Measurements from ENCODE around the gene ALAS1.

ALAS1 gene

GRCh38 chr3:52198643-52199608, 966 bp downstream of the ALAS1 start:
- H3K4me1 Mint-ChIP-seq, result peaks cover 58% of the 10 kb centered on the region
- CTCF ChIA-PET, result interaction anchor here (0.6 to 1.0 kb wide), 2 partner anchors 11 to 808 kb away, joined by 3 to 4 read pairs; no protein-coding TSS in a partner anchor
- peaks cover 46% of the 10 kb centered on the region for H3K36me3 Mint-ChIP-seq
- peaks cover 25% of the 10 kb centered on the region for H3K27me3 Mint-ChIP-seq
- no peak for DNase-seq
- no peaks in the 10 kb centered on the region for H3K9me3 Mint-ChIP-seq
- H3K4me3 Mint-ChIP-seq, result peak overlapping the region; percentile 97
- H3K27ac Mint-ChIP-seq, result peak overlapping the region; percentile 88

GRCh38 chr3:52200981-52201679, 3.2 kb downstream of the ALAS1 start:
- CTCF ChIA-PET, result interaction anchor here (0.8 to 2.9 kb wide), 6 partner anchors 11 to 199 kb away, joined by 3 to 9 read pairs (median 4); partner anchors contain the start of gene POC1A
- Mint-ChIP-seq H3K27ac (no peak overlapping the region), H3K27me3 (peaks cover 11% of the 10 kb centered on the region), H3K9me3 (no peaks in the 10 kb centered on the region), H3K36me3 (peaks cover 63% of the 10 kb centered on the region), H3K4me1 (peaks cover 70% of the 10 kb centered on the region), H3K4me3 (no peak overlapping the region)
- no peak for DNase-seq

- Mint-ChIP-seq H3K4me1 (peaks cover 58% of the 10 kb centered on the region), H3K4me3 (no peak overlapping the region), H3K36me3 (peaks cover 75% of the 10 kb centered on the region), H3K27ac (peak overlapping the region; percentile 62), H3K9me3 (no peaks in the 10 kb centered on the region), H3K27me3 (peaks cover 6% of the 10 kb centered on the region)
- CTCF ChIA-PET, result interaction anchor here (0.8 to 2.9 kb wide), 5 partner anchors 15 to 244 kb away, joined by 3 to 9 read pairs (median 4); partner anchors contain the start of gene POC1A
- no peak for DNase-seq
Observed at GRCh38 chr3:52202384-52203077, 4.6 kb downstream of the ALAS1 start.

GRCh38 chr3:52203701-52204100, 5.7 kb downstream of the ALAS1 start:
- CTCF ChIA-PET, result interaction anchor here (0.9 to 3.1 kb wide), 3 partner anchors 14 to 203 kb away, joined by 3 to 17 read pairs (median 6); no protein-coding TSS in a partner anchor
- H3K36me3 Mint-ChIP-seq, result peaks cover 80% of the 10 kb centered on the region
- no peak overlapping the region for H3K27ac Mint-ChIP-seq
- H3K27me3 Mint-ChIP-seq, result no peaks in the 10 kb centered on the region
- no peak for DNase-seq
- H3K4me3 Mint-ChIP-seq, result no peak overlapping the region
- no peaks in the 10 kb centered on the region for H3K9me3 Mint-ChIP-seq
- H3K4me1 Mint-ChIP-seq, result peaks cover 53% of the 10 kb centered on the region

- Mint-ChIP-seq H3K27me3 (no peaks in the 10 kb centered on the region), H3K9me3 (no peaks in the 10 kb centered on the region), H3K4me1 (peaks cover 45% of the 10 kb centered on the region), H3K27ac (no peak overlapping the region), H3K36me3 (peaks cover 78% of the 10 kb centered on the region), H3K4me3 (no peak overlapping the region)
- no peak for DNase-seq
- CTCF ChIA-PET, result interaction anchor here (0.9 to 3.1 kb wide), 2 partner anchors 16 to 204 kb away, joined by 3 to 17 read pairs; no protein-coding TSS in a partner anchor
Observed at GRCh38 chr3:52204337-52205073, 6.5 kb downstream of the ALAS1 start.

- H3K9me3 Mint-ChIP-seq, result no peaks in the 10 kb centered on the region
- H3K27ac Mint-ChIP-seq, result peak overlapping the region; percentile 25
- peaks cover 38% of the 10 kb centered on the region for H3K4me1 Mint-ChIP-seq
- CTCF ChIA-PET, result interaction anchor here (3.1 kb wide), 1 partner anchor 14 kb away, joined by 17 read pairs; no protein-coding TSS in a partner anchor
- H3K36me3 Mint-ChIP-seq, result peaks cover 77% of the 10 kb centered on the region
- no peak overlapping the region for H3K4me3 Mint-ChIP-seq
- H3K27me3 Mint-ChIP-seq, result no peaks in the 10 kb centered on the region
- DNase-seq, result no peak
Observed at GRCh38 chr3:52205727-52206372, 7.9 kb downstream of the ALAS1 start.

GRCh38 chr3:52208556-52208955, 10.6 kb downstream of the ALAS1 start:
- H3K4me3 Mint-ChIP-seq, result no peak overlapping the region
- no peak overlapping the region for H3K27ac Mint-ChIP-seq
- no peak for DNase-seq
- no peaks in the 10 kb centered on the region for H3K27me3 Mint-ChIP-seq
- no peaks in the 10 kb centered on the region for H3K9me3 Mint-ChIP-seq
- H3K36me3 Mint-ChIP-seq, result peaks cover 75% of the 10 kb centered on the region
- peaks cover 19% of the 10 kb centered on the region for H3K4me1 Mint-ChIP-seq
- CTCF ChIA-PET, result interaction anchor here (6.2 kb wide), 1 partner anchor 13 kb away, joined by 35 read pairs; no protein-coding TSS in a partner anchor

- no peak for DNase-seq
- Mint-ChIP-seq H3K9me3 (no peaks in the 10 kb centered on the region), H3K4me3 (no peak overlapping the region), H3K4me1 (peaks cover 15% of the 10 kb centered on the region), H3K36me3 (peaks cover 77% of the 10 kb centered on the region), H3K27ac (no peak overlapping the region), H3K27me3 (no peaks in the 10 kb centered on the region)
- CTCF ChIA-PET, result interaction anchor here (1.1 to 6.2 kb wide), 2 partner anchors 11 kb away, joined by 3 to 35 read pairs; no protein-coding TSS in a partner anchor
Observed at GRCh38 chr3:52210037-52210436, 12.1 kb downstream of the ALAS1 start.

GRCh38 chr3:52210550-52211046, 12.6 kb downstream of the ALAS1 start:
- CTCF ChIA-PET, result interaction anchor here (1.1 to 6.2 kb wide), 2 partner anchors 11 to 12 kb away, joined by 3 to 35 read pairs; no protein-coding TSS in a partner anchor
- Mint-ChIP-seq H3K36me3 (peaks cover 77% of the 10 kb centered on the region), H3K4me3 (no peak overlapping the region), H3K4me1 (peaks cover 14% of the 10 kb centered on the region), H3K9me3 (no peaks in the 10 kb centered on the region), H3K27ac (no peak overlapping the region), H3K27me3 (no peaks in the 10 kb centered on the region)
- no peak for DNase-seq

- no peak overlapping the region for H3K27ac Mint-ChIP-seq
- no peaks in the 10 kb centered on the region for H3K9me3 Mint-ChIP-seq
- H3K4me1 Mint-ChIP-seq, result peaks cover 19% of the 10 kb centered on the region
- no peak overlapping the region for H3K4me3 Mint-ChIP-seq
- H3K27me3 Mint-ChIP-seq, result no peaks in the 10 kb centered on the region
- CTCF ChIA-PET, result interaction anchor here (1.2 to 6.2 kb wide), 3 partner anchors 10 to 210 kb away, joined by 4 to 35 read pairs (median 4); no protein-coding TSS in a partner anchor
- no peak for DNase-seq
- H3K36me3 Mint-ChIP-seq, result peaks cover 73% of the 10 kb centered on the region
Observed at GRCh38 chr3:52211268-52211891, 13.4 kb downstream of the ALAS1 start.

GRCh38 chr3:52213005-52213404, 15.0 kb downstream of the ALAS1 start:
- no peaks in the 10 kb centered on the region for H3K9me3 Mint-ChIP-seq
- H3K4me1 Mint-ChIP-seq, result peaks cover 35% of the 10 kb centered on the region
- CTCF ChIA-PET, result interaction anchor here (6.2 kb wide), 1 partner anchor 8 kb away, joined by 35 read pairs; no protein-coding TSS in a partner anchor
- no peak overlapping the region for H3K4me3 Mint-ChIP-seq
- no peak for DNase-seq
- peaks cover 65% of the 10 kb centered on the region for H3K36me3 Mint-ChIP-seq
- H3K27ac Mint-ChIP-seq, result no peak overlapping the region
- no peaks in the 10 kb centered on the region for H3K27me3 Mint-ChIP-seq

- no peak overlapping the region for H3K4me3 Mint-ChIP-seq
- H3K27ac Mint-ChIP-seq, result no peak overlapping the region
- H3K9me3 Mint-ChIP-seq, result no peaks in the 10 kb centered on the region
- peaks cover 44% of the 10 kb centered on the region for H3K4me1 Mint-ChIP-seq
- DNase-seq, result no peak
- no peaks in the 10 kb centered on the region for H3K27me3 Mint-ChIP-seq
- CTCF ChIA-PET, result no interaction called here
- H3K36me3 Mint-ChIP-seq, result peaks cover 59% of the 10 kb centered on the region
Observed at GRCh38 chr3:52213901-52214300, 15.9 kb downstream of the ALAS1 start.

Measured in activated naive CD4-positive, alpha-beta T cell treated with anti-CD3 and anti-CD28 coated beads, Interleukin-2, amount 10 ng/mL, durations not matched to agents 7 days and 5 days (primary cell).